Panc1 (cell line): ENCODE data around the gene PTEN.

Source experiments
- CTCF ChIP-seq: fragments of 450-650 bp; IDR thresholded peaks from 2 replicates; pipeline ENCODE4 v1.5.1; 2017; ENCODE audit warnings: mild to moderate bottlenecking
- POLR2AphosphoS5 ChIP-seq: IDR thresholded peaks from 2 replicates; pipeline ENCODE4 v1.6.1; 2012; ENCODE audit warnings: mild to moderate bottlenecking, low read depth, low read length, moderate library complexity
- SIN3A ChIP-seq: IDR thresholded peaks from 2 replicates; pipeline ENCODE4 v1.6.1; 2012; ENCODE audit warnings: low read depth, mild to moderate bottlenecking, low read length, moderate library complexity, borderline replicate concordance; ENCODE audit not compliant: insufficient read depth
- TCF7L2 ChIP-seq: IDR thresholded peaks from 2 replicates; pipeline ENCODE4 v1.6.1; 2011; ENCODE audit warnings: mild to moderate bottlenecking, low read depth, low read length, inconsistent platforms
- TF ChIP-seq, protein P1 (sequence below), 2 experiments: IDR thresholded peaks; 2 replicates each; pipeline ENCODE4 v1.6.1; 2011 to 2012; ENCODE audit warnings: low read depth in 2 of 2, control low read depth in 1 of 2, low read length in 1 of 2, mild to moderate bottlenecking in 1 of 2, moderate library complexity in 1 of 2; ENCODE audit not compliant: insufficient read depth in 1 of 2

GRCh38 chr10:87928996-87929395 lies 65.6 kb downstream of the PTEN start:
- TF ChIP-seq CTCF (no peak), POLR2AphosphoS5 (no peak), TCF7L2 (no peak), SIN3A (no peak)
- TF ChIP-seq, protein P1, sequence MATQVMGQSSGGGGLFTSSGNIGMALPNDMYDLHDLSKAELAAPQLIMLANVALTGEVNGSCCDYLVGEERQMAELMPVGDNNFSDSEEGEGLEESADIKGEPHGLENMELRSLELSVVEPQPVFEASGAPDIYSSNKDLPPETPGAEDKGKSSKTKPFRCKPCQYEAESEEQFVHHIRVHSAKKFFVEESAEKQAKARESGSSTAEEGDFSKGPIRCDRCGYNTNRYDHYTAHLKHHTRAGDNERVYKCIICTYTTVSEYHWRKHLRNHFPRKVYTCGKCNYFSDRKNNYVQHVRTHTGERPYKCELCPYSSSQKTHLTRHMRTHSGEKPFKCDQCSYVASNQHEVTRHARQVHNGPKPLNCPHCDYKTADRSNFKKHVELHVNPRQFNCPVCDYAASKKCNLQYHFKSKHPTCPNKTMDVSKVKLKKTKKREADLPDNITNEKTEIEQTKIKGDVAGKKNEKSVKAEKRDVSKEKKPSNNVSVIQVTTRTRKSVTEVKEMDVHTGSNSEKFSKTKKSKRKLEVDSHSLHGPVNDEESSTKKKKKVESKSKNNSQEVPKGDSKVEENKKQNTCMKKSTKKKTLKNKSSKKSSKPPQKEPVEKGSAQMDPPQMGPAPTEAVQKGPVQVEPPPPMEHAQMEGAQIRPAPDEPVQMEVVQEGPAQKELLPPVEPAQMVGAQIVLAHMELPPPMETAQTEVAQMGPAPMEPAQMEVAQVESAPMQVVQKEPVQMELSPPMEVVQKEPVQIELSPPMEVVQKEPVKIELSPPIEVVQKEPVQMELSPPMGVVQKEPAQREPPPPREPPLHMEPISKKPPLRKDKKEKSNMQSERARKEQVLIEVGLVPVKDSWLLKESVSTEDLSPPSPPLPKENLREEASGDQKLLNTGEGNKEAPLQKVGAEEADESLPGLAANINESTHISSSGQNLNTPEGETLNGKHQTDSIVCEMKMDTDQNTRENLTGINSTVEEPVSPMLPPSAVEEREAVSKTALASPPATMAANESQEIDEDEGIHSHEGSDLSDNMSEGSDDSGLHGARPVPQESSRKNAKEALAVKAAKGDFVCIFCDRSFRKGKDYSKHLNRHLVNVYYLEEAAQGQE (IDR thresholded peaks at IDR 0.05; ENCODE audit: insufficient read depth in 1 of 2, low read depth in 2 of 2, low read length in 1 of 2) = no peak
